DOHH2 (cell line): Measurements from ENCODE around the gene ELAC2.
A peak's percentile ranks its signal among the peaks of the same experiment; 100 is the strongest.

Experiments
- H3F3A ChIP-seq: fragments of 200-600 bp; sonication (generic), shearing (Covaris generic); 2 replicates; pipeline ENCODE4 v1.6.0; 2016; ENCODE audit warnings: antibody characterized with exemption, mild to moderate bottlenecking; ENCODE audit not compliant: control insufficient read depth, insufficient read depth
- H3K27ac ChIP-seq: fragments of 200-600 bp; sonication (generic); 2 replicates; pipeline ENCODE4 v1.5.1; 2014; ENCODE audit warnings: low read depth, mild to moderate bottlenecking, low read length, moderate library complexity
- H3K27me3 ChIP-seq: fragments of 200-600 bp; sonication (generic); 2 replicates; pipeline ENCODE4 v1.6.1; 2014; ENCODE audit warnings: mild to moderate bottlenecking, low read length, mixed read lengths; ENCODE audit not compliant: control insufficient read depth
- H3K36me3 ChIP-seq: fragments of 200-600 bp; sonication (generic); 2 replicates; pipeline ENCODE4 v1.6.1; 2014; ENCODE audit warnings: mild to moderate bottlenecking, low read length, moderate library complexity, mixed read lengths; ENCODE audit not compliant: control insufficient read depth
- H3K4me1 ChIP-seq: fragments of 200-600 bp; sonication (generic); 2 replicates; pipeline ENCODE4 v1.6.1; 2014; ENCODE audit warnings: mild to moderate bottlenecking, low read length, mixed read lengths; ENCODE audit not compliant: control insufficient read depth
- H3K4me2 ChIP-seq: fragments of 200-600 bp; sonication (generic); 2 replicates; pipeline ENCODE4 v1.6.0; 2014; ENCODE audit warnings: mild to moderate bottlenecking, low read length, moderate library complexity
- H3K4me3 ChIP-seq: fragments of 200-600 bp; sonication (generic); 2 replicates; pipeline ENCODE4 v1.5.1; 2014; ENCODE audit warnings: mild to moderate bottlenecking, low read length, mixed read lengths
- H3K79me2 ChIP-seq: fragments of 200-600 bp; sonication (generic); 2 replicates; pipeline ENCODE4 v1.6.1; 2014; ENCODE audit warnings: mild to moderate bottlenecking, low read length, mixed read lengths; ENCODE audit not compliant: control insufficient read depth
- H3K9me2 ChIP-seq: fragments of 200-600 bp; sonication (generic); replicated peaks from 2 replicates; pipeline ENCODE4 v1.6.1; 2014; ENCODE audit warnings: mild to moderate bottlenecking, low read length, mixed read lengths; ENCODE audit not compliant: control insufficient read depth
- H3K9me3 ChIP-seq: fragments of 200-600 bp; sonication (generic); 2 replicates; pipeline ENCODE4 v1.6.1; 2014; ENCODE audit warnings: antibody characterized with exemption, low read length, mixed read lengths; ENCODE audit not compliant: control insufficient read depth, insufficient read depth
- H4K20me1 ChIP-seq: fragments of 200-600 bp; sonication (generic); 2 replicates; pipeline ENCODE4 v1.6.0; 2014; ENCODE audit warnings: low read depth, mild to moderate bottlenecking, antibody characterized with exemption, low read length, moderate library complexity; ENCODE audit not compliant: control insufficient read depth, insufficient read depth
- CTCF ChIP-seq: fragments of 200-600 bp; sonication (generic); IDR thresholded peaks from one replicate; pipeline ENCODE4 v1.5.1; 2014; ENCODE audit warnings: antibody characterized with exemption, mild to moderate bottlenecking, low read depth, low read length; ENCODE audit not compliant: poor library complexity, severe bottlenecking
- EZH2phosphoT487 ChIP-seq: fragments of 200-600 bp; sonication (generic); IDR thresholded peaks from 2 replicates; pipeline ENCODE4 v1.6.1; 2017; ENCODE audit warnings: borderline replicate concordance, mild to moderate bottlenecking, antibody characterized with exemption, low read length, moderate library complexity, mixed read lengths

ELAC2 gene

GRCh38 chr17:13036751-13037150, 18.9 kb upstream of the ELAC2 start:
- Histone ChIP-seq H3K4me2 (no peak overlapping the region), H3K4me3 (no peak overlapping the region), H3K9me2 (no peaks in the 10 kb centered on the region), H3K9me3 (no peaks in the 10 kb centered on the region), H3K36me3 (no peaks in the 10 kb centered on the region), H3K79me2 (no peaks in the 10 kb centered on the region), H3K27me3 (peaks cover 3% of the 10 kb centered on the region), H4K20me1 (no peaks in the 10 kb centered on the region), H3F3A (no peaks in the 10 kb centered on the region), H3K27ac (no peak overlapping the region), H3K4me1 (no peaks in the 10 kb centered on the region)
- TF ChIP-seq EZH2phosphoT487 (no peak), CTCF (no peak)

GRCh38 chr17:13035420-13035819, 17.6 kb upstream of the ELAC2 start:
- no peaks in the 10 kb centered on the region for H3K9me2 ChIP-seq
- no peak overlapping the region for H3K4me2 ChIP-seq
- H3K9me3 ChIP-seq = no peaks in the 10 kb centered on the region
- no peak for TF ChIP-seq EZH2phosphoT487
- no peak for TF ChIP-seq CTCF
- no peaks in the 10 kb centered on the region for H4K20me1 ChIP-seq
- H3F3A ChIP-seq = no peaks in the 10 kb centered on the region
- no peaks in the 10 kb centered on the region for H3K36me3 ChIP-seq
- no peaks in the 10 kb centered on the region for H3K79me2 ChIP-seq
- H3K4me1 ChIP-seq = no peaks in the 10 kb centered on the region
- H3K27ac ChIP-seq = no peak overlapping the region
- peaks cover 3% of the 10 kb centered on the region for H3K27me3 ChIP-seq
- H3K4me3 ChIP-seq = no peak overlapping the region

GRCh38 chr17:13031718-13032350, 14.0 kb upstream of the ELAC2 start:
- no peak overlapping the region for H3K4me3 ChIP-seq
- H3K4me2 ChIP-seq = no peak overlapping the region
- no peaks in the 10 kb centered on the region for H3K79me2 ChIP-seq
- H3K9me3 ChIP-seq = no peaks in the 10 kb centered on the region
- no peaks in the 10 kb centered on the region for H3F3A ChIP-seq
- TF ChIP-seq CTCF (peak; percentile 80), EZH2phosphoT487 (no peak)
- no peaks in the 10 kb centered on the region for H3K9me2 ChIP-seq
- H3K4me1 ChIP-seq = no peaks in the 10 kb centered on the region
- H3K36me3 ChIP-seq = no peaks in the 10 kb centered on the region
- no peaks in the 10 kb centered on the region for H3K27me3 ChIP-seq
- no peaks in the 10 kb centered on the region for H4K20me1 ChIP-seq
- H3K27ac ChIP-seq = no peak overlapping the region
